HK-2 (cell line): ENCODE measurements around the gene PAFAH2.

Source experiments
- DNase-seq: peaks from one replicate; pipeline ENCODE4 v3.0.0-alpha.2; 2018; ENCODE audit not compliant: unreplicated experiment

PAFAH2 gene

GRCh38 chr1:26031196-26031595 lies 33.3 kb upstream of the PAFAH2 start:
- DNase-seq: no peak

- DNase-seq: no peak
Observed at GRCh38 chr1:26029864-26030481, 32.1 kb upstream of the PAFAH2 start.

GRCh38 chr1:26029054-26029863 lies 31.4 kb upstream of the PAFAH2 start:
- no peak for DNase-seq

GRCh38 chr1:26028490-26028980 lies 30.7 kb upstream of the PAFAH2 start:
- DNase-seq: no peak

GRCh38 chr1:26027716-26028489 lies 30.0 kb upstream of the PAFAH2 start:
- no peak for DNase-seq

- no peak for DNase-seq
Observed at GRCh38 chr1:26025517-26025916, 27.7 kb upstream of the PAFAH2 start.

- no peak for DNase-seq
Observed at GRCh38 chr1:26025060-26025459, 27.2 kb upstream of the PAFAH2 start.

- no peak for DNase-seq
Observed at GRCh38 chr1:26023826-26024225, 26.0 kb upstream of the PAFAH2 start.

- no peak for DNase-seq
Observed at GRCh38 chr1:26023009-26023408, 25.1 kb upstream of the PAFAH2 start.

- DNase-seq: no peak
Observed at GRCh38 chr1:26022404-26022779, 24.5 kb upstream of the PAFAH2 start.

GRCh38 chr1:26021647-26022403 lies 24.0 kb upstream of the PAFAH2 start, which contains the start of gene EXTL1:
Gene EXTL1 (plus strand): TSS chr1:26021775. CDS start chr1:26022647, 872 bp downstream.
- DNase-seq: no peak

- DNase-seq: no peak
Observed at GRCh38 chr1:26020941-26021646, 23.2 kb upstream of the PAFAH2 start.

GRCh38 chr1:26020330-26020768 lies 22.5 kb upstream of the PAFAH2 start:
- DNase-seq: no peak

GRCh38 chr1:26019641-26020315 lies 21.9 kb upstream of the PAFAH2 start:
- no peak for DNase-seq

GRCh38 chr1:26017606-26018005 lies 19.7 kb upstream of the PAFAH2 start:
- no peak for DNase-seq

GRCh38 chr1:26016953-26017545 lies 19.2 kb upstream of the PAFAH2 start:
- DNase-seq: no peak

GRCh38 chr1:26016258-26016952 lies 18.5 kb upstream of the PAFAH2 start:
- DNase-seq: no peak

GRCh38 chr1:26015358-26015757 lies 17.5 kb upstream of the PAFAH2 start:
- DNase-seq: no peak

- no peak for DNase-seq
Observed at GRCh38 chr1:26014179-26014578, 16.3 kb upstream of the PAFAH2 start.
